Fibroblast of lung (primary cell): ENCODE data around the gene KDM1A. TPM values are rescaled to one million over a fixed set of nuclear protein-coding genes. Genes with fewer than 3 reads are reported as not detected.

Source experiments
- DNase-seq, 2 donors: peaks; one replicate each; pipeline versions ENCODE4 v3.0.0 to v3.0.0-alpha.2; 2010; ENCODE audit warnings: low read depth in 2 of 2
- H2AFZ ChIP-seq: 2 replicates; pipeline ENCODE4 v1.5.1; 2012; ENCODE audit warnings: low read length, control low read depth, inconsistent platforms
- H3K27ac ChIP-seq: 2 replicates; pipeline ENCODE4 v1.5.1; 2011; ENCODE audit warnings: low read length, control low read depth; ENCODE audit not compliant: insufficient read depth
- H3K27me3 ChIP-seq: 2 replicates; pipeline ENCODE4 v1.5.1; 2011; ENCODE audit warnings: mild to moderate bottlenecking, low read length; ENCODE audit not compliant: control insufficient read depth, insufficient read depth
- H3K36me3 ChIP-seq: 2 replicates; pipeline ENCODE4 v1.5.1; 2011; ENCODE audit warnings: low read length; ENCODE audit not compliant: control insufficient read depth, insufficient read depth
- H3K4me1 ChIP-seq: 2 replicates; pipeline ENCODE4 v1.5.1; 2011; ENCODE audit warnings: low read length; ENCODE audit not compliant: control insufficient read depth, insufficient read depth; ENCODE audit errors: extremely low read depth
- H3K4me2 ChIP-seq: 2 replicates; pipeline ENCODE4 v1.5.1; 2011; ENCODE audit warnings: low read length, control low read depth; ENCODE audit not compliant: insufficient read depth; ENCODE audit errors: extremely low read depth
- H3K4me3 ChIP-seq, 4 experiments: fragments of 200-600 bp in 1 of 4; sonication (generic) in 1 of 4; replicated peaks in 1 of 4; 2 replicates each; pipeline ENCODE4 v1.5.1; 2011 to 2016; ENCODE audit warnings: low read length in 4 of 4, low read depth in 3 of 4, mild to moderate bottlenecking in 3 of 4, control low read depth in 2 of 4, inconsistent platforms in 1 of 4, mixed read lengths in 1 of 4; ENCODE audit not compliant: insufficient read depth in 1 of 4; ENCODE audit errors: control extremely low read depth in 1 of 4
- H3K79me2 ChIP-seq: 2 replicates; pipeline ENCODE4 v1.5.1; 2012; ENCODE audit warnings: mild to moderate bottlenecking, low read length, inconsistent platforms; ENCODE audit not compliant: control insufficient read depth, insufficient read depth
- H3K9ac ChIP-seq: 2 replicates; pipeline ENCODE4 v1.5.1; 2011; ENCODE audit warnings: mild to moderate bottlenecking, low read length, control low read depth; ENCODE audit not compliant: insufficient read depth
- H3K9me3 ChIP-seq: 2 replicates; pipeline ENCODE4 v1.5.1; 2012; ENCODE audit warnings: low read depth, low read length; ENCODE audit not compliant: control insufficient read depth, insufficient read depth
- H4K20me1 ChIP-seq: 2 replicates; pipeline ENCODE4 v1.5.1; 2011; ENCODE audit warnings: low read length; ENCODE audit not compliant: control insufficient read depth, insufficient read depth; ENCODE audit errors: extremely low read depth
- CTCF ChIP-seq, 2 donors: IDR thresholded peaks in 1 of 2; conservative IDR thresholded peaks in 1 of 2; 1 replicate in 1 of 2; 2 replicates in 1 of 2; pipeline ENCODE4 v1.5.1; 2011 to 2012; ENCODE audit warnings: low read length in 2 of 2, control low read depth in 1 of 2, inconsistent platforms in 1 of 2, low read depth in 1 of 2, mild to moderate bottlenecking in 1 of 2
- EZH2 ChIP-seq: IDR thresholded peaks from 2 replicates; pipeline ENCODE4 v1.5.1; 2012; ENCODE audit warnings: low read length, control low read depth, mild to moderate bottlenecking; ENCODE audit errors: missing control alignments
- polyA plus RNA-seq, 2 donors: library from polyadenylated mRNA; depleted of rRNA in 1 of 2; stranded (reverse) in 1 of 2; unstranded in 1 of 2; fragments of >200 nt; gene quantifications; 2 replicates each; pipeline ENCODE4 v1.2.1, GENCODE V29; 2011 to 2012; ENCODE audit warnings: missing spikeins in 1 of 2
- total RNA-seq: library from RNA; depleted of rRNA; stranded (reverse); fragments of >200 nt; gene quantifications from 2 replicates; pipeline ENCODE4 v1.2.1, GENCODE V29; 2014

The KDM1A gene
- total and polyA plus RNA-seq, 2 donors (not counting 1 experiment from before 2014, with no cell fraction given) = 72.0 to 72.4 TPM

GRCh38 chr1:23084880-23085279, 65.6 kb downstream of the KDM1A start:
- peaks cover 31% of the 10 kb centered on the region for H3K36me3 ChIP-seq
- no peak overlapping the region for H2AFZ ChIP-seq
- no peak overlapping the region for H3K4me3 ChIP-seq
- no peaks in the 10 kb centered on the region for H3K4me1 ChIP-seq
- H3K4me2 ChIP-seq = no peak overlapping the region
- no peak overlapping the region for H3K27ac ChIP-seq
- no peaks in the 10 kb centered on the region for H3K9me3 ChIP-seq
- H3K27me3 ChIP-seq = no peaks in the 10 kb centered on the region
- DNase-seq = no peak
- H3K9ac ChIP-seq = no peak overlapping the region
- TF ChIP-seq CTCF (conservative IDR thresholded peaks at IDR 0.05 in 1 of 2, IDR thresholded peaks at IDR 0.05 in 1 of 2; ENCODE audit: low read depth in 1 of 2, low read length in 2 of 2) = no peak
- no peak for TF ChIP-seq EZH2
- H4K20me1 ChIP-seq = no peaks in the 10 kb centered on the region
- no peaks in the 10 kb centered on the region for H3K79me2 ChIP-seq

- Histone ChIP-seq H3K9me3 (no peaks in the 10 kb centered on the region), H3K4me1 (no peaks in the 10 kb centered on the region), H3K79me2 (no peaks in the 10 kb centered on the region), H3K27ac (no peak overlapping the region), H3K9ac (no peak overlapping the region), H3K4me3 (no peak overlapping the region), H3K36me3 (peaks cover 25% of the 10 kb centered on the region), H3K27me3 (no peaks in the 10 kb centered on the region), H2AFZ (no peak overlapping the region), H4K20me1 (no peaks in the 10 kb centered on the region), H3K4me2 (no peak overlapping the region)
- TF ChIP-seq CTCF (conservative IDR thresholded peaks at IDR 0.05 in 1 of 2, IDR thresholded peaks at IDR 0.05 in 1 of 2; ENCODE audit: low read depth in 1 of 2, low read length in 2 of 2) (no peak), EZH2 (no peak)
- DNase-seq = no peak
These were observed 66.4 kb downstream of the KDM1A start for GRCh38 chr1:23085696-23086095.

- Histone ChIP-seq H3K4me3 (no peak overlapping the region), H2AFZ (no peak overlapping the region), H3K79me2 (no peaks in the 10 kb centered on the region), H3K9me3 (no peaks in the 10 kb centered on the region), H4K20me1 (no peaks in the 10 kb centered on the region), H3K4me1 (no peaks in the 10 kb centered on the region), H3K9ac (no peak overlapping the region), H3K27me3 (no peaks in the 10 kb centered on the region), H3K27ac (no peak overlapping the region), H3K4me2 (no peak overlapping the region), H3K36me3 (peaks cover 18% of the 10 kb centered on the region)
- DNase-seq = no peak
- TF ChIP-seq CTCF (conservative IDR thresholded peaks at IDR 0.05 in 1 of 2, IDR thresholded peaks at IDR 0.05 in 1 of 2; ENCODE audit: low read depth in 1 of 2, low read length in 2 of 2) (no peak), EZH2 (no peak)
These were observed 68.8 kb downstream of the KDM1A start for GRCh38 chr1:23088027-23088426.
